Activated CD8-positive, alpha-beta T cell treated with anti-CD3 and anti-CD28 coated beads, Interleukin-2, amount 10 ng/mL, durations not matched to agents 7 days and 5 days (primary cell): ENCODE data around the gene CRTC1. TPM values are rescaled to one million over a fixed set of nuclear protein-coding genes. Genes with fewer than 3 reads are reported as not detected.

Experiments used
- ATAC-seq: fragments of 150-1000 bp; cut with Tn5 transposase; one replicate; pipeline ENCODE4 v1.10.0; 2021; ENCODE audit warnings: moderate library complexity
- CTCF ChIA-PET: fragments of 350-600 bp; sonication (Branson Sonifier 250); formaldehyde crosslinking; loops from one replicate; lab custom pipeline; 2021; ENCODE audit warnings: antibody characterized with exemption; lab: Charles Lee
- POLR2A ChIA-PET: fragments of 350-600 bp; sonication (Branson Sonifier 250); formaldehyde crosslinking; loops from one replicate; lab custom pipeline; 2021; ENCODE audit warnings: antibody characterized with exemption; lab: Charles Lee
- DNase-seq: peaks from one replicate; pipeline ENCODE4 v3.0.0-alpha.2; 2020
- H3K27ac Mint-ChIP-seq: one replicate; pipeline ENCODE4 v1.8.0; 2021; ENCODE audit warnings: mild to moderate bottlenecking, mixed read lengths
- H3K27me3 Mint-ChIP-seq: one replicate; pipeline ENCODE4 v1.8.0; 2021; ENCODE audit warnings: low read depth, mixed read lengths
- H3K36me3 Mint-ChIP-seq: one replicate; pipeline ENCODE4 v1.8.0; 2021; ENCODE audit warnings: low read depth, mixed read lengths
- H3K4me1 Mint-ChIP-seq: one replicate; pipeline ENCODE4 v1.8.0; 2021; ENCODE audit warnings: low read depth, mixed read lengths
- H3K4me3 Mint-ChIP-seq: one replicate; pipeline ENCODE4 v1.8.0; 2021; ENCODE audit warnings: mild to moderate bottlenecking, mixed read lengths
- H3K9me3 Mint-ChIP-seq: one replicate; pipeline ENCODE4 v1.8.0; 2022; ENCODE audit warnings: mixed read lengths; ENCODE audit not compliant: insufficient read depth
- total RNA-seq, 2 experiments: library from RNA; stranded (reverse); gene quantifications; one replicate each; pipeline ENCODE4 v1.2.3, GENCODE V29; 2021

Gene CRTC1
- 1 to 10 TPM; 7.0 to 8.0 TPM for total RNA-seq

GRCh38 chr19:18683109-18683957, at the start of gene CRTC1:
Gene CRTC1, plus strand, starts transcription at chr19:18683680. Its CDS starts 23 bp downstream, at chr19:18683703.
- Mint-ChIP-seq H3K36me3 (no peaks in the 10 kb centered on the region), H3K27me3 (no peaks in the 10 kb centered on the region), H3K9me3 (no peaks in the 10 kb centered on the region), H3K27ac (peak within 1 kb of the TSS; percentile 95), H3K4me3 (peak within 1 kb of the TSS; percentile 83), H3K4me1 (peaks cover 20% of the 10 kb centered on the region)
- ChIA-PET CTCF (no interaction called here), POLR2A (no interaction called here)
- DNase-seq = peak; percentile 91
- ATAC-seq = peak; percentile 89

GRCh38 chr19:18634612-18635297, 48.7 kb upstream of the CRTC1 start:
- no peaks in the 10 kb centered on the region for H3K36me3 Mint-ChIP-seq
- H3K27ac Mint-ChIP-seq = no peak overlapping the region
- H3K9me3 Mint-ChIP-seq = no peaks in the 10 kb centered on the region
- ATAC-seq (no peak), DNase-seq (no peak)
- ChIA-PET POLR2A (interaction anchor here (0.7 kb wide), 1 partner anchor 196 kb away, joined by 3 read pairs; no protein-coding TSS in a partner anchor), CTCF (interaction anchor here (0.8 to 1.0 kb wide), 2 partner anchors 112 to 194 kb away, joined by 3 to 4 read pairs; no protein-coding TSS in a partner anchor)
- H3K4me3 Mint-ChIP-seq = no peak overlapping the region
- H3K27me3 Mint-ChIP-seq = peaks cover 9% of the 10 kb centered on the region
- H3K4me1 Mint-ChIP-seq = peaks cover 22% of the 10 kb centered on the region

- Mint-ChIP-seq H3K4me3 (peak overlapping the region; percentile 85), H3K9me3 (no peaks in the 10 kb centered on the region), H3K27ac (peak overlapping the region; percentile 87), H3K36me3 (no peaks in the 10 kb centered on the region), H3K27me3 (peaks cover 9% of the 10 kb centered on the region), H3K4me1 (peaks cover 22% of the 10 kb centered on the region)
- DNase-seq = no peak
- no peak for ATAC-seq
- CTCF ChIA-PET = interaction anchor here (0.8 kb wide), 1 partner anchor 113 kb away, joined by 3 read pairs; no protein-coding TSS in a partner anchor
- POLR2A ChIA-PET = interaction anchor here (0.7 kb wide), 1 partner anchor 41 kb away, joined by 3 read pairs; no protein-coding TSS in a partner anchor
These were observed 47.7 kb upstream of the CRTC1 start for GRCh38 chr19:18635831-18636182.

GRCh38 chr19:18636183-18636968, 47.1 kb upstream of the CRTC1 start:
- ChIA-PET POLR2A (no interaction called here), CTCF (no interaction called here)
- Mint-ChIP-seq H3K4me3 (peak overlapping the region; percentile 85), H3K27me3 (peaks cover 9% of the 10 kb centered on the region), H3K27ac (peak overlapping the region; percentile 87), H3K36me3 (no peaks in the 10 kb centered on the region), H3K4me1 (peaks cover 22% of the 10 kb centered on the region), H3K9me3 (no peaks in the 10 kb centered on the region)
- peak; percentile 95 for ATAC-seq
- DNase-seq = peak; percentile 99

- H3K4me1 Mint-ChIP-seq = peaks cover 22% of the 10 kb centered on the region
- H3K36me3 Mint-ChIP-seq = no peaks in the 10 kb centered on the region
- POLR2A ChIA-PET = no interaction called here
- H3K27ac Mint-ChIP-seq = peak within 1 kb of the TSS; percentile 87
- DNase-seq (no peak), ATAC-seq (no peak)
- no peaks in the 10 kb centered on the region for H3K9me3 Mint-ChIP-seq
- H3K27me3 Mint-ChIP-seq = peaks cover 9% of the 10 kb centered on the region
- peak within 1 kb of the TSS; percentile 85 for H3K4me3 Mint-ChIP-seq
- CTCF ChIA-PET = no interaction called here
These were observed 46.4 kb upstream of the CRTC1 start, which contains the start of gene KLHL26 for GRCh38 chr19:18636969-18637629. Gene KLHL26, plus strand, starts transcription at chr19:18637028. Its CDS starts 27 bp downstream, at chr19:18637055.

GRCh38 chr19:18637673-18638630, 45.5 kb upstream of the CRTC1 start:
- DNase-seq (peak; percentile 23), ATAC-seq (no peak)
- Mint-ChIP-seq H3K9me3 (no peaks in the 10 kb centered on the region), H3K27me3 (peaks cover 9% of the 10 kb centered on the region), H3K4me1 (peaks cover 22% of the 10 kb centered on the region), H3K4me3 (peak overlapping the region; percentile 85), H3K36me3 (no peaks in the 10 kb centered on the region), H3K27ac (peak overlapping the region; percentile 80)
- ChIA-PET POLR2A (no interaction called here), CTCF (no interaction called here)

GRCh38 chr19:18639706-18640243, 43.7 kb upstream of the CRTC1 start:
- CTCF ChIA-PET = interaction anchor here (1.2 kb wide), 1 partner anchor 36 kb away, joined by 3 read pairs; no protein-coding TSS in a partner anchor
- POLR2A ChIA-PET = no interaction called here
- Mint-ChIP-seq H3K27ac (no peak overlapping the region), H3K4me3 (no peak overlapping the region), H3K9me3 (no peaks in the 10 kb centered on the region), H3K36me3 (no peaks in the 10 kb centered on the region), H3K4me1 (peaks cover 26% of the 10 kb centered on the region), H3K27me3 (peaks cover 2% of the 10 kb centered on the region)
- ATAC-seq (no peak), DNase-seq (no peak)

GRCh38 chr19:18644196-18645034, 39.1 kb upstream of the CRTC1 start:
- Mint-ChIP-seq H3K36me3 (no peaks in the 10 kb centered on the region), H3K27me3 (no peaks in the 10 kb centered on the region), H3K4me3 (no peak overlapping the region), H3K9me3 (no peaks in the 10 kb centered on the region), H3K4me1 (peaks cover 15% of the 10 kb centered on the region), H3K27ac (no peak overlapping the region)
- POLR2A ChIA-PET = no interaction called here
- CTCF ChIA-PET = interaction anchor here (1.0 kb wide), 1 partner anchor 173 kb away, joined by 3 read pairs; no protein-coding TSS in a partner anchor
- DNase-seq (no peak), ATAC-seq (no peak)

- DNase-seq (no peak), ATAC-seq (no peak)
- Mint-ChIP-seq H3K9me3 (no peaks in the 10 kb centered on the region), H3K27ac (no peak overlapping the region), H3K36me3 (no peaks in the 10 kb centered on the region), H3K4me1 (peaks cover 18% of the 10 kb centered on the region), H3K27me3 (no peaks in the 10 kb centered on the region), H3K4me3 (no peak overlapping the region)
- POLR2A ChIA-PET = no interaction called here
- CTCF ChIA-PET = interaction anchor here (1.0 kb wide), 1 partner anchor 174 kb away, joined by 3 read pairs; no protein-coding TSS in a partner anchor
These were observed 38.4 kb upstream of the CRTC1 start for GRCh38 chr19:18645035-18645511.
